NCI-H187 (cell line): Measurements from ENCODE around the gene OSBPL6.
"Not testable (repeated sequence)": the region's sequence is repeated elsewhere in the genome, so short reads cannot be mapped to it uniquely, and the experiment has no call there.

Source experiments
- DNase-seq, 2 experiments: peaks; one replicate each; lab custom pipeline; 2025; lab: John Stamatoyannopoulos, UW

Gene OSBPL6

DNA sequence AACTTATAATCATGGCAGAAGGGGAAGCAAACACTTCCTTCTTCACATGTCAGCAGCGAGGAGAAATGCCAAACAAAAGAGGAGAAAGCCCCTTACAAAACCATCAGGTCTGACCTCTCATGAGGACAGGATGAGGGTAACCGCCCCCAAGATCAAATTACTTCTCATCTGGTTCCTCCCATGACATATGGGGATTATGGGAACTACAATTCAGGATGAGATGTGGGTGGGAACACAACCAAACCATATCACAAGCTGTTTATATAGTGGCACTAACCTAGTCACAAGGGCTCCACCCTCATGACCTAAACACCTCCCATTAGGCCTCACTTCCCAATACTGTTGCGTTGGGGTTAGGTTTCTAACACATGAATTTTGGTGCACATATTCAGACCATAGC lies 110.0 kb downstream of the OSBPL6 start:
- no peak for DNase-seq

DNA sequence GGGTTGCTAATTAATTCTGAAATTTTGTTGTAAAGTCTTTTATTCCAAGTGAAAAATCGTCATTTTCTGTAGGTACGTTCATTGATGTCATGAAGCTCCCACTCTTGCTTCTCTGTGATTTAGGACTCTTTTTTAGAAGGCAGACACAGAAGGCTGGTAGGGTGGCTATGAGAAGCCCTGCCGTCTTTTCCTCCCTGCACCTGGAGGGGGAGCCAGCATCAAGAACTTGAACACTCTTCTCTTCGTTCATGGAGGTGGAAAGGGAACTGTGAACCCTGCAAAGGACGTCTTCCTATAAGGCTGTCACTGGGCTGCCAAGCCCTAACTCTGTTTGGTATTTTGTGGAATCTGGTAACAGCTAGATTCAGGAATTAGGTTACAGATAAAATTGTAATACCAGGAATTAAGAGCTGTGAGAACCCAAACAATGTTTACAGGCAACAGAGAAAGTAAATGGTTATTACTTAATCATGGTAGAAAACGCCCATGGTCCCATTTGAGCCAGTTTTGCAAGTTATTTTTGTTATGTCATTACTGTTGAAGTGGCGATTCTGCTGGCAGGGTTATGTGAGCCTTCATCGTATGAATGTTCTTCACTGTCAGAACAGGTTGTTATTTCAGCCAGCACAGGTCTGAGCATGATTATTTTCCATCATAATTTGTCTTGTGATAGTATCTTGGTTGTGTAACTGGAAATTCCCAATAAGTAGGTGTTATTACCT lies 112.2 kb downstream of the OSBPL6 start:
- DNase-seq: peak; percentile 61 to 92

- DNase-seq: no peak
Measured at GRCh38 chr2:178307650-178308049, 113.3 kb downstream of the OSBPL6 start.

- no peak for DNase-seq
Measured at GRCh38 chr2:178309541-178309940, 115.2 kb downstream of the OSBPL6 start.

DNA sequence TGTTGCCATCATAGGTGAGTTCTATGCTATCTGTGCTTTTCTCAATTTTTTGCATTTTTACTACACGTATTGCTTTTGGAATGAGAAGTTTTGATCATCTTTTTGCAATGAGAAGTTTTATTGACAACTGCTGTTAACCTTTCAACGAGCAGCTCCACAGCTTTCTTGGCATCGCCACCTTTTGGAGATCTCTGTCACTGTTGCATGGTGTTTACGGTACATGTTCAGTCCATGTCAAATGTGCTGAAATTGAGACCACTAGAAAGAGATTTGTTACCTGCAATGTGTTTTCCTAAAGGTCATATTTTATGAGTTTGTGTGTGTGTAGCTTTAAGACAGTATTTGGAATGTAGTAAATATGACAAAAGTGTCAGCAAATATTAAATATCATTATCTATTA lies 120.8 kb downstream of the OSBPL6 start:
- no peak for DNase-seq

DNA sequence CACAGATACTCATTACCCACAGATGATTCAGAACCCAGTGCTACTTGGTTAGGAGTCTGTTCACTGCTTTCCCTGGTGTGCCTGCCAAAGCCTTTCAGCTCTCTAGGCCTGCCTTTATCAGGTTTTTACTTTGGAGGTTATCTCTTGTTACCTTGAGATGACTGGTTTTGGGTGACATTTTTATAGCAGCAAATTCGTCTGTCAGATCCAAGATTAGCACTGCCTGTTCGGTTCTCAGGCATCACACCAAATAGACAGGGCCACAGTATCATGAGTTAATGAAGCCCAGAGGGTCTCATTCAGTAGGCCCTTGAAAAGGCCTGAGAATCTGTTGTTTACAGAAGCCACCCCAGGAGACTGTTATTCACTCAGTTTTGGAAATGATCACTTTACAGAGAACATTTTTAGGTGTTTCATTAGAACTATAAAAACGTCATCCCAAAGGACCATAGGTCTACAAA lies 121.2 kb downstream of the OSBPL6 start:
- DNase-seq: no peak

DNA sequence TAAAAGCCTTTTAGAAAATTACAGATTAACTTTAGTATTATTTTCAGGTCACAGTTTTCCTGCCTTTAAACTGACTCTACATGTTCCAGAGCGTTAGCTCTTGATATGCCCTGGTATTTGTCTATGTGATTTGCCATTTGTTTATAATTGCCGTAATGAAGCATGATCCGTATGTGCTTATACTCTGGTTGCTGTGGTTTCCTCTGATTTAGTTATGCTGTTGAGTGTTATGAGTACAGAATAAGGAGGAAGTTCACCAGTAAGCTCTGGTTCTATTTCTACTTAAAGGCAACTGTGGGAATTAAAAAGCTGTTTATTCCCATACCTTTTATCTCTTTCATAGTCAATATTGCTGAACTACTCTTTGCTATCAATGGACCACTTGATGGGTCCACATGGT lies 123.5 kb downstream of the OSBPL6 start:
- no peak for DNase-seq

- no peak for DNase-seq
Measured at GRCh38 chr2:178320011-178320585, 125.8 kb downstream of the OSBPL6 start.

DNA sequence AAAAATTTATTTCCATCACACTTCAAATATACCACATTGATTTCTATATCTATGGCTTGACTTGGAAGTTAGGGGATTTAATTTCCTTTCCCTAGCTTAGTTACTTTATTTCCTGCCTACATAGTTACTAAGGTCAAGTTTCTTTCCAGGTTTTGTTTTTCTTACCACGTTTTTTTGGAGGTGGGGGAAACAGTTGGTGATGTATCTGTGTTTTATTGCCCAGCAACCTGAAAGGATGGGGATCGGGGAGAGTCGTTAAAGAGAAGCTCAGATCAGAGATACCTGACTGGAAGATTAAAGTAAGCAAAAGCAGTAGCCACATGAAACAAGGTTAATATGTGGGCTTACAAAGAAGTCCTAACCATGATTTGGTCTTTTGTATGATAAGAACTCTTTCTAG lies 127.8 kb downstream of the OSBPL6 start:
- no peak for DNase-seq

DNA sequence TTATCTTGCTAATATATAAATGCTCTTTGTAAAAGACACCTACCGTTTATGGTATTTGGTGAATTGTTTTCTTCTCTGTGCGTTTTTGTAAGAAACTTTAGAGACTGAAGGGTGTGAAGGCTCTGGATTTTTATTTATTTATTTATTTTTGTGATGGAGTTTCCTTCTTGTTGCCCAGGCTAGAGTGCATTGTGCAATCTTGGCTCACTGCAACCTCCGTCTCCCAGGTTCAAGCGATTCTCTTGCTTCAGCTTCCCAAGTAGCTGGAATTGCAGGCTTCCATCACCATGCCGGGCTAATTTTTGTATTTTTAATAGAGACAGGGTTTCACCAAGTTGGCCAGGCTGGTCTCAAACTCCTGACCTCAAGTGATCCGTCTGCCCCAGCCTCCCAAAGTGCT lies 129.0 kb downstream of the OSBPL6 start:
- DNase-seq: not testable (repeated sequence)

DNA sequence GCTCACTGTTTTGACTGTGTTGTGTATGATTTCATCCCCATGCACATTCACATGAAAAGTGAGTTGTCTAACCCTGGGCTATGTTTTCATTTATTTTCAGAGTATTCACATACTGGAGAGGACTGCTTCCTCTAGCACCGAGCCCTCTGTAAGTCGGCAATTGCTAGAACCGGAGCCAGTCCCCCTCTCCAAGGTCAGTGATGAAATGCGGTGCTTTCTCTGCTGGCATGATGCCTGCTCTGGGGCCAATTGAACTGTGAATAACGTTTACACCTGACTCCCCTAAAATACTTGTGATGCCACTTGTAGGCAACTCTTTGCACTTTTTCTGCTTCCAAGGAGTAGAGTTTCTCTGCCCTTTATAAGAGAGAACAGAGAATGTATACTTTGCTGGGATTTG lies 129.8 kb downstream of the OSBPL6 start:
- no peak for DNase-seq

GRCh38 chr2:178325268-178325667 lies 131.0 kb downstream of the OSBPL6 start:
- no peak for DNase-seq

- peak in 1 of 2 experiments; percentile 65 for DNase-seq
Measured at GRCh38 chr2:178327516-178327915, 133.2 kb downstream of the OSBPL6 start.

- no peak for DNase-seq
Measured at GRCh38 chr2:178328037-178328436, 133.7 kb downstream of the OSBPL6 start.

DNA sequence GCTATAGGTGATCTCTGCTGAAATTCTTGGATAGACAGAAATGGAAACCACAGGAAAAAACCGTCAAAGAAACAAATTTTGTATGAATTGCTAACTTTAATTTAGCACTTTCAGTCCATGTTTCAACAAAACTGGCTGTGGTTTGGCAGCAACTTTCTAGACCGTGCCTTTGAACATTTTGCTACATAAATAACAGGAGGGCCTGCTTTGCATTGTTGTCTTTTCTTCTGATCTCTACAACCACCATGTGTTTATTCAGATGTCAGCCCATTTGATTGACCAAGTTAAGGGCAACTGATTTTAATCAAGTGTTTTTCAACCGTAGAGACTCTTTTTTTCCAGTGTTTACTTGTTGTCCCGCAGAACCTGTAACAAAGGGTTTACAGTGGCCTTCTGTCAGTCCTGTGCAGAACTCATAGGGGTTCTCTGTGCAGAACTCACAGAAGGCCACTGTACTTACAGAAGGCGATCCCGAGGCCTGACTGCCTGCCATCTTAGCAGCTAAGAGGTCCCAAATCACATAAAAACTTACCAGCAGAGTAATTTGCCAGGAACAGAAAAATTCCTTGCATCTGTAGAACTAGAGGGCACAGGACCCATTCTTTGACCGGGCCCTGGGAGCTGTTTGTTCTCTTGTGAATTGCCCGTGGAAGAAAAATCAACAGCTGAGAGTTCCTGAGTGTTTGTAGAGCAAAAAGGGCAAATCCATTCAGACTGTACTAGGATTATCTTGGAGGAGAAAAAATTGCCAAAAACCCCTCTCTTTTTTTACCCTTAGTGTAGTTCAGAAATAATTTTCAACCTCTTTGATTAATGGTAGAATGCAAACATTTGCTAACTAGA lies 136.1 kb downstream of the OSBPL6 start:
- DNase-seq: no peak

GRCh38 chr2:178331474-178332432 lies 137.4 kb downstream of the OSBPL6 start:
- no peak for DNase-seq

- no peak for DNase-seq
Measured at GRCh38 chr2:178333851-178334250, 139.5 kb downstream of the OSBPL6 start.

DNA sequence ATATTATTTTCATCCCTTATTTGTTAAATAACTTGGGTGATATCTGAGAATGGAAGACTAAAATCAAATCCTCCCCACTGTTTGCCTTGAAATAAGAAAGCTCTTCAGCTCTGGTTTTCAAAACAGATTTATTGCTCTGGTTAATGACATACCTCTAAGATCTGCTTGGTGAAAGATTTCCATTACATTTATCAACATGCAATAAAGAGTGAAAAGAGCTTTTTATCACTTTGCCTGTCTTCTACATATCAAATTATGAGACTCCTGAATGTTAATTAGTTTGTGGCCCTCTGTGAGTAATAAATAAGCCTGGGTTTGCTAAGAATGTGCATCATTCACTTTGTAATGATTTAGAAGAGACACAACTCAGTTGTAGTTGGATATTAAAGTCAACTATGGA lies 140.9 kb downstream of the OSBPL6 start:
- no peak for DNase-seq

DNA sequence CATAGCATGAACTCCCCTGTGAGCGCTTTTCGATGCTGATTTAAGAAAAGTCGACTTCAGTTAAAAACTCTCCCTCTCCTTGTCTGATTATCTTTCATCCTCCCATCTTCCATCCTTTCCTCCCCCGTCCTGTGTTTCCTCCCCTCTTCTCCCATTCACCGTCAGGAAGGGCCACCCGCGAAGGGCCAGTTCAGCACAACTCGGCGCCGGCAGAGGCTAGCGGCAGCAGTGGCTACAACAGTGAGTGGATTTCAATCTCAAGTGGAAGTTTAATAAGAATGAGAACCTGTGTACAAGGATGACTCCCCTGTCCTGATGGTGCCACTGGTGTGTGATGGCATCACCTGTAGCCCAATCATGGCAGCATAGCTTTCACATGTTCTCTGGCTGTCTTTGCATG lies 149.8 kb downstream of the OSBPL6 start:
- DNase-seq: no peak

DNA sequence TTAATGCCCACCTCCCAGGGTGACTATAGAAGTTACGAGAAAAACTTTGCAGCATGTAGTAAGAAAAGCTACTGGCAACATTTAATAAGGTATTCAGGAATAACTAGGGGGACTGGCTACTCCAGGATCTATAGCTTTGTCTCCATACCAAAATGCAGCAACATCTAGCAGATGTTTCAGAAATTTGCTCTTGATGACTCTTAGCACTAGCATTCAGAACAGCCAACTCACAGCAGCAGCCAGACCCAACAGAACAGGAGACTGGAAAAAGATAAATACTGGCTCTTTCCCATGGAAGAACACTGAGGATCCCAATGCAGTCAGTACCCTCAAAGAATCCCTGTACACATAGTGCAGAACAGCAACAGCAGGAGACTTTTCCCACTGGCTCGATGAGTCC lies 151.6 kb downstream of the OSBPL6 start:
- DNase-seq: no peak

DNA sequence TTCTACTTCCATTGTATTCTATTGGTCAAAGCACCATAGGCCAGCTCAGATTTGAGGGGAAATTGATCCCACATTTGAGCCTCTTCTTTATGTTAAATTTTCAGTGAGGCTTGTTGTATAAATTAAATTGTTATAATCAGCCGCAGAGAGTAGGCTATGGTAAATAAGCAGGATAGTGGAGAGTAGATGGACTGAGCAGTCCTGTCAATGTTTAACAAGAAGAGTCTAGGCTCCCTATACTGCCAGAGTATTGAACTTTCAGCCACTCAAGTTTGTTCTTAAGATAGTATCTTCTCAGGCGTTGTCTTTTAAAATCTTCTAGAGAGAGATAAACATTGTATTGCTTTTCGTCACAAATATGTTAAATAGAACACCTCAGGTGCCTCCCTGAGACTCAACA lies 155.7 kb downstream of the OSBPL6 start:
- no peak for DNase-seq

GRCh38 chr2:178357704-178358103 lies 163.4 kb downstream of the OSBPL6 start:
- DNase-seq: not testable (repeated sequence)
